Urothelium cell line (cell line): Measurements from ENCODE around the gene MUC12.
"Not testable (repeated sequence)": the region's sequence is repeated elsewhere in the genome, so short reads cannot be mapped to it uniquely, and the experiment has no call there.

Experiments
- DNase-seq: peaks from one replicate; pipeline ENCODE4 v3.0.0; 2011; ENCODE audit warnings: low spot score, mixed read lengths
- FAIRE-seq: peaks from 2 replicates; lab custom pipeline; 2011; peaks lifted over from hg19 to GRCh38; lab: Jason Lieb, UNC

The MUC12 gene

DNA sequence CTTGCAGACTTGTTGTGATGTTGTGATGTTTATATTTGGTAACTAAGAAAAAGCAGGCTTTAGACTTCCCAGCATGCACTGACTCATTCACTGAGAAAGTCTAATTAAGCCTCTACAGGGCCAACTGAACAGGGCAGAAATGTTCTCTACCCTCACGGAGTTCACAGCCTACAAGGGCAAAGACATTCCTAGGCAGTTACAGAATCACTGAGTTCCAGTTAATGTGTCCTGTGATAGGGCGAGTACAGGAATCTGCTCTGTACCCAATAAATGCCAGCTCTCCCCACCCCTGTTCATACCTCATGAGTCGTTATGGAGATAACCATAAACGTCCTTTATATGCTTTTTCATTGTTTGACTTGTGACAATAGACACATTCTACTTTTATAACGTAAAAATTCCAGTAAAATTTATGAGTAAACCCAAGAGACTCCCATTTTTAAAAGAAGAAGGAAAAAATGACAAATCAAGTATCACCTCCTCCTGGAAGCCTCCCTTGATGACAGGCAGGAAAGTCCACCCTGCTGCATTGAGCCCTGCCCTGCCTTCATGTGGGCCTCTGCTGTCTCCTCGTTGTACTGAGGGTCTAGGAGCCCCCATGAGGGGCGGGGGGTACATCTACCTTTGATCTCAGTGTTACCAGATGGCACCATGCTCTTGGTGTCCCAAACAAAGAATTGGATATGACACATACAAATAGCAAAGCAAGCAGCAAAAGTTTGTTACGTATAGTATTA lies 14.3 kb downstream of the MUC12 start:
- peak; percentile 5 for FAIRE-seq

GRCh38 chr7:100984241-100984918 lies 15.0 kb downstream of the MUC12 start:
- DNase-seq, FAIRE-seq: not testable (repeated sequence)

More for the DNA sequence above, 14.3 kb downstream of the MUC12 start:
- DNase-seq, result peak; percentile 83

DNA sequence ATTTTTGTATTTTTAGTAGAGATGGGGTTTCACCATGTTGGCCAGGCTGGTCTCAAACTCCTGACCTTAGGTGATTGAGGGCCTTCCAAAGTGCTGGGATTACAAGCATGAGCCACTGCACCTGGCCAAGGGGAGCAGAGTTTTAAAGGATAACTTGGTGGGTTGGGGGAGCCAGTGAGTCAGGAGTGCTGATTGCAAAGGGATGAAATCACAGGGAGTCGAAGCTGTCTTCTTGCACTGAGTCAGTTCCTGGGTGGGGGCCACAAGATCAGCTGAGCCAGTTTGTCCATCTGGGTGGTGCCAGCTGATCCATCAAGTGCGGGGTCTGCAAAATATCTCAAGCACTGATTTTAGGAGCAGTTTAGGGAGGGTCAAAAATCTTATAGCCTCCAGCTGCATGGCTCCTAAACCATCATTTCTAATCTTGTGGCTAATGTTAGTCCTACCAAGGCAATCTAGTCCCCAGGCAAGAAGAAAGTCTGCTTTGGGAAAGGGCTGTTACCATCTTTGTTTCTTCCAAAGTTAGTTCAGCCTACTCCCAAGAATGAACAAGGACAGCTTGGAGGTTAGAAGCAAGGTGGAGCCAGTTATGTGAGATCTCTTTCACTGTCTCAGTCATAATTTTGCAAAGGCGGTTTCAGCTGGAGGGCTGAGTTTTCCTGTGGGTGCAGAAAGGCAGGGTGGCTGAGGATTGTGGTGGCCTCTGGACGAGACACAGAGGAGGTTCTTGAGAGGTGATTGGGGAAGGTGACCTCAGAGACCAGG lies 15.8 kb downstream of the MUC12 start:
- peak; percentile 20 for FAIRE-seq
- DNase-seq, result not testable (repeated sequence)

GRCh38 chr7:100991631-100992030 lies 22.3 kb downstream of the MUC12 start:
- DNase-seq, result no peak
- no peak for FAIRE-seq

- not testable (repeated sequence) for FAIRE-seq, DNase-seq
Observed at GRCh38 chr7:100992280-100992679, 22.9 kb downstream of the MUC12 start.

GRCh38 chr7:100994671-100995070 lies 25.3 kb downstream of the MUC12 start:
- not testable (repeated sequence) for DNase-seq, FAIRE-seq

DNA sequence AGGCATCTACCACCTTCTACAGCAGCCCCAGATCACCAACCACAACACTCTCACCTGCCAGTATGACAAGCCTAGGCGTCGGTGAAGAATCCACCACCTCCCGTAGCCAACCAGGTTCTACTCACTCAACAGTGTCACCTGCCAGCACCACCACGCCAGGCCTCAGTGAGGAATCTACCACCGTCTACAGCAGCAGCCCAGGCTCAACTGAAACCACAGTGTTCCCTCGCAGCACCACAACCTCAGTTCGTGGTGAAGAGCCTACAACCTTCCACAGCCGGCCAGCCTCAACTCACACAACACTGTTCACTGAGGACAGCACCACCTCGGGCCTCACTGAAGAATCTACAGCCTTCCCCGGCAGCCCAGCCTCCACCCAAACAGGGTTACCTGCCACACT lies 29.2 kb downstream of the MUC12 start:
- DNase-seq, FAIRE-seq: not testable (repeated sequence)

DNA sequence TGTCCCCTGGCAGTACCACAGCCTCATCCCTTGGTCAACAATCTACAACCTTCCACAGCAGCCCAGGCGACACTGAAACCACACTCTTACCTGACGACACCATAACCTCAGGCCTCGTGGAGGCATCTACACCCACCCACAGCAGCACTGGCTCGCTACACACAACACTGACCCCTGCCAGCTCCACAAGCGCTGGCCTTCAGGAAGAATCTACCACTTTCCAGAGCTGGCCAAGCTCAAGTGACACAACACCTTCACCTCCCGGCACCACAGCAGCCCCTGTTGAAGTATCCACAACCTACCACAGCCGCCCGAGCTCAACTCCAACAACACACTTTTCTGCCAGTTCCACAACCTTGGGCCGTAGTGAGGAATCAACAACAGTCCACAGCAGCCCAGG lies 30.0 kb downstream of the MUC12 start:
- FAIRE-seq, DNase-seq: not testable (repeated sequence)

DNA sequence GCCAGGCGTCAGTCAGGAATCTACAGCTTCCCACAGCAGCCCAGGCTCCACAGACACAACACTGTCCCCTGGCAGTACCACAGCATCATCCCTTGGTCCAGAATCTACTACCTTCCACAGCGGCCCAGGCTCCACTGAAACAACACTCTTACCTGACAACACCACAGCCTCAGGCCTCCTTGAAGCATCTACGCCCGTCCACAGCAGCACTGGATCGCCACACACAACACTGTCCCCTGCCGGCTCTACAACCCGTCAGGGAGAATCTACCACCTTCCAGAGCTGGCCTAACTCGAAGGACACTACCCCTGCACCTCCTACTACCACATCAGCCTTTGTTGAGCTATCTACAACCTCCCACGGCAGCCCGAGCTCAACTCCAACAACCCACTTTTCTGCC lies 30.7 kb downstream of the MUC12 start:
- DNase-seq, FAIRE-seq: not testable (repeated sequence)

DNA sequence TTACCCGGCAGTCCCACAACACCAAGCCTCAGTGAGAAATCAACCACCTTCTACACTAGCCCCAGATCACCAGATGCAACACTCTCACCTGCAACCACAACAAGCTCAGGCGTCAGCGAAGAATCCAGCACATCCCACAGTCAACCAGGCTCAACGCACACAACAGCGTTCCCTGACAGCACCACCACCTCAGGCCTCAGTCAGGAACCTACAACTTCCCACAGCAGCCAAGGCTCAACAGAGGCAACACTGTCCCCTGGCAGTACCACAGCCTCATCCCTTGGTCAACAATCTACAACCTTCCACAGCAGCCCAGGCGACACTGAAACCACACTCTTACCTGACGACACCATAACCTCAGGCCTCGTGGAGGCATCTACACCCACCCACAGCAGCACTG lies 33.0 kb downstream of the MUC12 start:
- DNase-seq, FAIRE-seq: not testable (repeated sequence)

- FAIRE-seq, DNase-seq: not testable (repeated sequence)
Observed at GRCh38 chr7:101007361-101007760, 38.0 kb downstream of the MUC12 start.

DNA sequence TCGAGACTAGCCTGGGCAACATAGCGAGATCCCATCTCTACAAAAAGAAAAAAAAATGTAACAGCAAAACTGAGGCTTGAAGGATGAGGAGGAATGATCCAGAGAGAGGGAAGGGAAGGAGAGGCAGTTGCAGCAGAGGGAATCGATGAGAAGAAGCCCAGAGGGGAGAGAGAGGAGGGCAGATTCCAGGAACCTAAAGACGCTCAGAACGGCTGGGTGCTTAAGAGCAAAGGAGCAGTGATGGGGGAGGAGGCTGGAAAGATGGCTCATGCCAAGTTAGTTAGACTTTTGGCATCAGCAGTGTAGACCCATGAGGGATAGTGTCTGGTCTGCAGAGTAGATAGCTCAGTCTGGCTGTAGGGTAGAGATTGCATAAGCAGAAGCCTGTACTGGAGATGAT lies 40.3 kb downstream of the MUC12 start:
- FAIRE-seq, result no peak

DNA sequence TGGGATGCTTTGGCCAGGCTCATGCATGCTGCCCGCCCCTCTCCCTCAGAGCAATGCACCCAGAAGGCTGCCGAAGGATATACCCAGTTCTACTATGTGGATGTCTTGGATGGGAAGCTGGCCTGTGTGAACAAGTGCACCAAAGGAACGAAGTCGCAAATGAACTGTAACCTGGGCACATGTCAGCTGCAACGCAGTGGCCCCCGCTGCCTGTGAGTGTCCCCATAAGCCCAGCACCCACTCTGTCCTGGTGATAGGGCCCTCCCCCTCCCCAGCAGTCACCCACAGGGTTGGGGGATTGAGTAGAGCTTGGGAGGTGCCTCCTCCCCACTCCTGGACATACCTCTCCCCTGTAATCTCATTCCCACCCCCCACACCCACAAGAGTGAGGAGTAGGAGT lies 43.6 kb downstream of the MUC12 start:
- DNase-seq (no peak), FAIRE-seq (peak; percentile 17)

More for the DNA sequence above, 40.3 kb downstream of the MUC12 start:
- no peak for DNase-seq

DNA sequence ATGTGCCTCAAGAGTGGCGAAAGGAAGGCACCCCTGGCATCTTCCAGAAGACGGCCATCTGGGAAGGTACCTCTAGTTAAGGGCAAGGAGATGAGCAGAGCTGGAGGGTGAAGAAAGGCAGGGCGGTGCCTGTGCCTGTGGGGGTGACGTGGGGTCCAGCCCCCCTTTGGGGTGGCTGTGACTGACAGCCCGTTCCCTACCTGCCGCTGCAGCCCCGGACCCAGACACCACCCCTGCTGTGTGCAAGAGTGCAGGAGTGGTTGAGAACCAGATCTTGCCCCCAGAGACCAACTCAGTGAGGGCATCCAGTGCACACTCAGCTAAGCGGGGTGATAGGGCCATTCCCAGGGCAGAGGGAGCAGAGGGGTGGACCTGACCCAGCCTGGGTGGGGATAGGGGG lies 46.3 kb downstream of the MUC12 start:
- DNase-seq (no peak), FAIRE-seq (peak; percentile 58)

DNA sequence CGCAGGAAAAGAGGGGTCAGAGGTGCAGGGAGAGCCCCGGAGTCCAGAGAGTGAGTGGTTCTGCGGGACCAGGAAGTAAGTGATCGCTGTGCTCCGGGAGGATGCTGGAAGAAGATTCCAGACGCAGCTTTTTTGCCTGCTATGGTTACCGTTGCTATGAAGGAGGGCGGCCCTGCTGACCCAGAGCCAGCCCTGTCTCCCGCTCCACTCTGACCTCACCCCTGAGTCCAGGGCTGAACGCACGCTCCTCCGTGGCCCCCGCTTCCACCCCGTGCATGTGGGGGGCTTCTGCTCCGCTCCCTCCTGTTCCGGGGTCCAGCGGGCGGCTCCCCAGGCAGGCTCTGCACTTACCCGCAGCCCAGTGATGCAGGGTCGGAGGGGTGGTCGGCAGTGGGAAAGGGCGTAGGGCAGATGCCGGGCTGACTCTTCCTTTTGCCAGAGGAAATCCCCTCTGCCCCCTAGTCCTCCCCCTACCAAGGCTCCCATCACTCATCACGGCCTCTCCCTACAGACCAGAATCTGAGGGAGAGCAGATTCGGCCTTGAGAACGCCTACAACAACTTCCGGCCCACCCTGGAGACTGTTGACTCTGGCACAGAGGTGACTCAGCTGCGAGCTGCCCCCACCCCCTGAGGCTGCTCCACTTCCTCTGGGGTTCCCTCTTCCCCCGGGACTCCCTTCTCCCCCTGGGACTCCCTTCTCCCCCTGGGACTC lies 47.9 kb downstream of the MUC12 start:
- FAIRE-seq, result peak; percentile 95
- peak; percentile 97 for DNase-seq

GRCh38 chr7:101018271-101019167 lies 49.2 kb downstream of the MUC12 start:
- DNase-seq (peak; percentile 43), FAIRE-seq (peak; percentile 40)

GRCh38 chr7:101020444-101020843 lies 51.1 kb downstream of the MUC12 start:
- no peak for DNase-seq
- peak; percentile 46 for FAIRE-seq

GRCh38 chr7:101021703-101022102 lies 52.3 kb downstream of the MUC12 start:
- DNase-seq (peak; percentile 7), FAIRE-seq (peak; percentile 67)

DNA sequence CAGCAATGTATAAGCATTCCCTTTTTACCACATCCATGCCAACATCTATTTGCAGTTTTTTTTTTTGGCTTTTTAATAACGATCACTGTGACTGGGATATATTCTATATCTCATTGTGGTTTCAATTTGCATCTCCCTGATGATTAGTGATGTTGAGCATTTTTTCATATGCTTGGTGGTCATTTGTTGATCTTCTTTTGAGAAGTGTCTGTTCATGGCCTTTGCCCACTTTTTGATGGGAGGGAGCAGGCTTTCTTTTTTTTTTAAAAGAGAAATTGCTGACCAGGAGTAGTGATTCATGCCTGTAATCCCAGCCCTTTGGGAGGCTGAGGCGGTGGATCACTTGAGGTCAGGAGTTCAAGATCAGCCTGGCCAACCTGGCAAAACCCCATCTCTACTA lies 54.5 kb downstream of the MUC12 start:
- FAIRE-seq, result no peak
- DNase-seq, result no peak

DNA sequence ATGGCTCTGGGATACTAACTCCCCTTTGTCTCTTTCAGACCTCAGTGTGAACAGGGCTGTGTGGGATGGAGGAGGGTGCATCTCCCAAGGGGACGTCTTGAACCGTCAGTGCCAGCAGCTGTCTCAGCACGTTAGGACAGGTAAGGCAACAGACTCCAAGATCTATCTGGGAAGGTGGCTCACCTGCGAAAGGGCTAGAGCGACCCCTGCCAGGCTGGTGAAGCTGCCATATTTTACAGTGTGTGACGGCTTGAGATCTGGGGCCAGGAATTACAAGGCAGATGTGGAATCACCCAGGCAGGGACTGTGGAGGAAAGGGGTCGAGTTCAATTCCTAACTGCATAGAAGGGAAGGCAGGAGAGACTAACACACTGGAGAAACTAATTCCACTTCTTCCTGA lies 61.7 kb downstream of the MUC12 start:
- FAIRE-seq, result no peak
- no peak for DNase-seq
